Stimulated activated CD8-positive, alpha-beta memory T cell treated with anti-CD3 and anti-CD28 coated beads, Interleukin-7, amount 100 ng/mL, for 24 hours (primary cell): ENCODE results near the gene PEX11A.

Experiments
- DNase-seq: peaks from one replicate; pipeline ENCODE4 v3.0.0-alpha.2; 2020; ENCODE audit warnings: low read depth

PEX11A gene

DNA sequence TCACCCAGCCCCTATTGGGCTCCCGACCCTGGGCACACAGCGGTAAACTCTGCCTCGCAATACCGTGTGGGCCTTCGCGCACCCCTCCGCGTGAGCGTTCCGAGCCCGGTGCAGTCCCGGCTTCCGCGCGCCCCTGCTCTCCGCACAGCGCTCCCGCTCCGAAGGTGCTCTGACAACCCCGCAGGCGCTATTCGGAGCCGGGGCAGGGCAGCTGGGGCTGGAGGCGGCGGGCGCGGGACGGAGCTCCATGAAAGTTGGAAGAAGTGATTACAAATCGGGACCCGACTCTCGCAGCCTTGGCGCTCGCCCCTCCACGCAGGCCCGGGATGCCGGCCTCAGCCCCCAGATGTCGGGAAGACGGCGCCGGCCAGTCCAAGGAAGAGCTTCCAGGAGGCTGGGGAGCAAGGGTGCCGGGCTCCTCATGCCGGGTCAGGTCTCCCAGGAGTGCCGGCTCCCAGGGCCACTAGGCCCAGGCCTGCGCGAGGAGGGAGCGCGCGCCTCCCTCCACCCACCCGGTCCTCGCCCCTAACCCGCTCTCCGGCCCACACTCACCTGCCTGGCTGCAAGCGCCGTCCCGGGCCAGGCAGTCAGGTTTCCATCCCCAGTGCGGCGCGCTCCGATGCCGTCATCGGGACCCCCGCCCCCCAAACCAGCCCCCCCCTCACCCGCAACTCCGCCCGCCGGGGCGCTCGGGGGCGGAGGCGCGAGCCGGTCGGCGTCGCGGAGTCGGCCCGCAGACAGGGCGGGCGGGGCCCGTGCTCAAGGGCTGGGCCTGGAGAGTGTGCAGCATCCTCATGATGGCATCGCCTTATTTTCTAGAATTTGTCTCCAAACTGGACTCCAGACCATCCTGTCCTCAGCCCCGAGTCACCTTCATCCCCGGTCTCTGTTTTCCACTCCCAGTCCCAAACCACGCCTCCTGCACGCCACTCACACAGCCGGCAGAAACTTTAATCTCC is 35.4 kb downstream of the PEX11A start, which contains the start of gene KIF7:
KIF7 (minus strand) TSS at position 621 of the 959 bp plus-strand sequence. CDS start 2,537 bp downstream, outside the sequence.
- DNase-seq = no peak

DNA sequence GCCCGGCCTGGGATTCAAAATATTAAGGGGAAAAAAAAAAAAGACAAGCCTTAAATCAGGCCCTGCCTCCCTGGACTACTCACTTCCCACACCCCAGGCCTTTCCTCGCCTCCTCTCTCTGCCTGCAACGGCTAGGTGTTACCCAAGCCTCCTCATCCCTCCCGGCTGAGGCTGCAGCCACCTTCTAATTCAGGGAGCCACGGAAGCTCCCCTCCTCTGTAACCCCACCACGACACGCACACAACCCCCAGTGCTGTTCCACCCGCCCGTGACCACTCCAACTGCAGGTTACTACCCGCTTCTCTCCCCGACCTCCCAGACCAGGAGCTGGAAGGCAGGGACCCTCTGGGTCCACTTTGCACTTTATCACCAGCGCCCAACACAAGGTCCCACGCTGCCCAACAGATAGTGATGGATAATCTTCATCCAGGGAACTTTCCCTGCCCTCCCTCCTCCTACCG is 36.2 kb downstream of the PEX11A start:
- DNase-seq = no peak

DNA sequence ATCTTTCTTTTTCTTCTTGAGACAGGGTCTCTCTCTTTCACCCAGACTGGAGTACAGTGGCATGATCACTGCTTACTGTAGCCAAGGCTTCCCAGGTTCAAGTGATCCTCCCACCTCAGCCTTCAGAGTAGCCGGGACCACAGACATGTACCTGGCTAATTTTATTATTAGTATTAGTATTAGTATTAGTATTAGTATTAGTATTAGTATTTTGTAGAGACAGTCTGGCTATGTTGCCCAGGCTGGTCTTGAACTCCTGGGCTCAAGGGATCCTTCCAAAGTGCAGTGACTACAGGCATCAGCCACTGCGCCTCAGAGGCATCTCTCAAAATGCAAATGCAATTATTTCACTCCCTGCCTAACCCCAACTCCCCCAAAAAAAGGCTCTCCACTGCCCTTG is 37.0 kb downstream of the PEX11A start:
- no peak for DNase-seq

DNA sequence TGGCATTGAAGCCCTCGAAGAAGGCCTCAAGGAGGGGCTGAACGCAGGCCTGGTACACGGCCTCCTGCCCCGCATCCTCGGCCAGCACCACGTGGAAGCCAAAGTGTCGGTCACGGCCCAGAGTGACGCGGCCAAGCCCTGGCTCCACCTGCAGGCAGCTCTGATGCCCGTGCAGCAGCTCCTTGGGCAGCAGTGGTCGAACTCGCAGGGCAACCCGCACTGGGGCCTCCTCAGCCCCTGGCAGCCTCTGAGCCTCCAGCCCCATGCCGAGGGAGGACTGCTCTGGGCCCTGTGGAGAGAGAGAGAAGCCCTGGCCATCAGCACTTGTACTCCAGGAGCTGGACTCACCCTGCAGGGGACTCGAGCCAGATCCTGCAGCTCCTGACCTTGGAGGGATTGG is 37.9 kb downstream of the PEX11A start:
- no peak for DNase-seq

DNA sequence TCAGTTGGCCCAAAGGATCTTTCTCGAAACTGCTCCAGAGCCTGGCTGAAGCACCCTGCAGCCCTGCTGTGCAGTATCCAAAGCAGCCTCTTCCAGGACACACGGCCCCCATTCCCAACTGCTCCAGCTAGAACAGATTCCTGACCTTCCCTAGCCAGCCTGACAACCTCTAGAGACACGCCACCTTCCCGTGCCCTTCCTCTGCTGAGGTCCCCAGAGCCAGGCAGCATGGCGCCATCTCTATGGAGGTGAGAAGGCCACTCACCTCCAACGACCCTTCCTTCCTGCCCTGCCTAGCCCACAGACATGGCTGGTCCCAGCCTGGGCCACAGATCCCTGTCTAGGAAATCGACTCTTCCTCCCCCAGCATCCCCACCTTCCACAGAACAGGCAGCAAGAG is 38.4 kb downstream of the PEX11A start:
- DNase-seq = no peak

DNA sequence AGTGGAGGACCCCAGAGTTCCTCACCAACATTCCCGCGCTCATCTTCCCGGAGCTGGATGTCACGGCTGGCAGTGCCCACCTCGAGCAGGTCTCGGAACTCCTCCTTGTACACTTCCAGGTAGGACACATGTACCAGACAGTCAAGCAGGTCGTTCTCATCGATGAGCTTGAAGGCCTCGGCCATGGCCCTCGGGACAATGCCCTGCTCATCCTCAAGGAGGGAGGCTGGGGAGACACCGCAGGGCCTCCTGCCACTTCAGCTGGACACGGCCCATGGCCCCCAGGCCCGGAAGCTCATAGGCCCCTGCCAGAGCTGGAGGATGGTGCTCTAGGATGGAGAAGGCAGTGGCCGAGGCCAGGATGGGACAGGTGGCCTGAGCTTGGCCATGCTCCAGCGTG is 40.8 kb downstream of the PEX11A start:
- no peak for DNase-seq

DNA sequence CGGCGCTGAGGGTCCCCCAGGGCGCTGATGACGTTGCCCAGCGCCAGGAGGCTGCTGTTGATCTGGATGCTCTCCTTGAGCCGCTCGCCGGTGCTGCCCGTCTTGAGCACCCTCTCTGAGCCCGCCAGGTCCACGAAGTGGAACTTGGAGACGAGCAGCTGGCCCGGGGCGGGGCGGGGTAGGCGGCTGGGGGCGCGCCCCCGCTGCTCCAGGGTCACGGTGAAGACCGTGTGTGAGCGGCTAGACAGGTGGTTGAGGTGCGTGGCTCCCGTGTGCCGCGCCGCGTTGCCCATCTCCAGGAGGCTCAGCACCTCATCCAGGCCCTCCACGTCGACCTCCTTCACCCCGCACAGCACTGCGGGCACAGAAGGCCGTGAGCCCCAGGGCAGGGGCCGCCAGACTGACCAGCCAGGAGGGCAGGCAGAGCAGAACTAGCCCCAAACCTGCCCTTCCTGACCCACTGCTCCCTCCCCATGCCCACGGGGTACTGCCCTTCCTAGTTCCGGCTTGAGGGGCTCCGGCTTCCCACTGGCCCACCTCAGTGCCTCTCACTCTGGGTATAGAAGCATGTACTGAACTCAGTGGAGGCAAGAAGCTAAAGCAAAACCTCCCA is 41.4 kb downstream of the PEX11A start:
- no peak for DNase-seq

DNA sequence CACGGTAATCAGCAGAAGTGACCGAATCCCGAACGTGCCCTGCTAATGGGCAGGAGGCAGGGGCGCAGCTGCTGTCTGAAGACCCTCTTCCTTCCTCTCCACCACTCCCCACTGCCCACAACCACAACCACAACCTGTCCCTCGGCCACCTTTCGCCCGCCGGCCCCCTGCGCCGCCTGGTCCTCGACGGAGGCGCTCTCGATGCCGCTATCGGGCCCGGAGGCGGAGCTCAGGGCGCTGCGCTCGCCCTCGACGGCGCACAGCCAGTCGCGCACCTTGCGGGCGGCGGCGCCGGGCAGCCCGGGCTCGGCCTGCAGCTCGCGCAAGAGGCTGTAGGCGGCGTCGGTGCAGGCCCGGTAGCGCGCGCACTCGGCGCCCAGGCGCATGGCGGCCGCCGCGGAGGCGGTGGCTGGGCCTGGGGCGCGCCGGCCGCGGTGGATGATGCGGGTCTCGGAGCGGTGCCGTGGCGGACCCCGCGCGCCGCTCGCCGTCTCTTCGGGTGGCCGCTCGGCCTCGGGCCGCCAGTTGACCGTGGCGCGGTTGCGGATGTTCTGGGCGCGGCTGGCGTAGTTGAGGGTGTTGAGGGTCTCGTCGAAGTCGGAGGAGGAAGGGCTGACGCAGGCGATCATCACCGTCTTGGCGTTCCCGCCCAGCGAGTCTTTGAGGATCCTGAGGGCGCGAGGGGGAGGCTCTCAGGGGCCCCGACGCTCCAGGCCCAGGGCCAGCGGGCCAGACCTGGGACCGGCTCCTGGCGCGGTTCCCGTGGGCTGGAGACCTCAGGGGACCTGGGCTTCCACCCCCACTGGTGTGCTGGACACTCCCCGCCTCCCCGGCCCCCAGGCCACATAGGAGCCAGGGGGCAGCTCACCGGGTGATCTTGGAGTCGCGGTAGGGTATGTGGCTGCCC is 42.2 kb downstream of the PEX11A start:
- DNase-seq = no peak

DNA sequence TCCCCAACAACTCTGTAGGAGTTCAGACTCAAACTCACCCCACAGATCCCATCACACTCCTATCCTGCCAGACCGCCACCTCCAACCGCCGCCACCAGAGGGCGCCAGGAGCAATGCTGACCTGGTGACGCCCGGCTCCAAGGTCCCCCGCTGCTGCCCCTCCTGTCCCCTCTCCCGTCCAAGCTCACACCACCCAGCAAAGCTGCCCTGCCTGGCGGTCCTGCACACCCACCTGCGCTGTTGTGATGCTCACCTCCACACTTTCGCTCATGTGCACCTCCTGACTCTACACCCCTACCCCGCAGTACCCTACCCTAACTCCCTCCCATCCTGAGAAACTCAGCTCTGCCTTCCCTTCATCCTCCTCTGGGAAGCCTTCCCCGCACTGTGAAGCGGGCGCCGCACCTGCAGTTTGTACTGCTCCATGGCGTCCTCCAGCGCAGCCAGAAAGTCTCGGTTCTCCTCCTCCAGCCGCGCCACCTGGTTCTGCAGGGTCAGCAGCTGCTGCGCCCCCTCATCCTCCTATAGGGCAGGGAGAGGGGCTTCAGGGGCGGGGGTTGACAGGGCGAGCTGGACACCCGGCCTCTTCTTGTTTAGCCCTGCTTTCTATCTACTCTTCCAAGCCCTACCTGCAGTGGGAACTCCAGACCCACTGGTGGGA is 43.2 kb downstream of the PEX11A start:
- DNase-seq = peak; percentile 57

DNA sequence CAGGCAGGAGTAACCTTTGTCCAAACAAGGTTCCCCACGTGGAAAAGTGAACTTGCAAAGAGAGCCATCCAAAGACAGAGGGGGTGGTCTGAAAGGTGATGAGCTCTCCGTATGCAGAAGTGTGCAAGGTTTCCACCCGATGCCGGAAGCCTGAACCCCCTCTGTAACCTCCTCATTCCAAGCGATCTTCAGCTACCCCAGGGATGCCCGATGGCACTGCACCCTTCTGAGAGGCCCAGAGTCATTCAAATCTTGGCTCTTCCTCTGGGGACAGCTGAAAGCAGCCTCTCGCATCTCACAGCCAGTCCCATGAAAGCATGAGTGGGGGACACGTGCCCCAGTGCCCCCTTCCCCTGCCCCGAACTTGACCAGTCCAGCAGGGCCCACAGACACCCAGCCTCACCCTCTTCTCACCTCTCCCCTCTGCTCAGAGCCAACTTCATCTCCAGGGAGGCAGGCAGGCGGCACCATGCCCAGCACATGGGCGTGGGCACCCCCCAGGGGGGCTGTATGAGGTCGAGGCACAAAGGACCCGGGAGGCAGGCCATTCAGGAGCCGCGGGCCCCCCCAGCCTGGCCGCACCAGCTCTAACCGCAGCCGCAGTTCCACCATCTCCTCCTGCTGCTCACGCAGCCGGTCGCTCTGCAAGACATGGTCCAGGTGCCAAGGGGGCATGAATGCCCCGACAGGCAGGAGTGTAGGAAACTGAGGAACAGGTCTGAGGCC is 44.0 kb downstream of the PEX11A start:
- no peak for DNase-seq

DNA sequence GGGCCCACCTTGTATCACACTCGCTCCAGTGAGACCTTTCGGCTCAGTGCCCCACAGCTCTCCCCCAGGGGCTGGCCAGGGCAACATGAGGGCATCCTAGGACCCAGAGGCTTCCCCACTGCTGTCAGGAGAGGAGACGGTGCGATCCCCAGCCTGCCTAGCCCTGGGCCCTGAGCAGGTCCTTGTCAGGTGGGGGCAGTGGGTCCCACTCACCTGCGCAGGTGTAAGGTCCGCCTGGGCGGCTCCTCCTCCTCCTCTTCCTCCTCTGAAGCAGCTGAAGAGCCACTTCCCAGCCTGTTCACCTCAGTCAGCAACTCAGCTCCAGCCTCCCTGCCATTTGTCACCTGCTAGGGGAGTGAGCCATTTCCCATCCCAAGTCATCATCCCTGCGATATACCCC is 44.9 kb downstream of the PEX11A start:
- DNase-seq = no peak

DNA sequence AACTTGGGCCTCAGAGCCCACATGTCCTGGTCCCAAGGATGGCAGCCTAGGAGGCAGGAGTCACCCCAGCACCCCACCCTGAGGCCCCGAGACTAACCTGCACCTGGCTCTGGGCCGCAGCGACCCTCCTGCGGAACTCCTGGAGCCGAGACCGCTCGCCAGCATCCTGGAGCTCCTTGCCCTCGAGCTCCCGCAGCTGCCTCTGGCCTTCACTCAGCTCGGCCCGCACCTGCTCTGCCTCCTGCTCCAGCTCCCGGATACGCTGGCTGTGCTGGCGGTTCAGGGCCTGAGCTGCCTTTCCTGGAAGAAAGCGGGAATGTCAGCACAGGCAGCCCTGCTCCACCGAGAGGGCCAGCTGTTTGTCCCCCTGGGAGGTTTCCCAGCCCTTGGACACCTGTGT is 48.4 kb downstream of the PEX11A start:
- DNase-seq = no peak

DNA sequence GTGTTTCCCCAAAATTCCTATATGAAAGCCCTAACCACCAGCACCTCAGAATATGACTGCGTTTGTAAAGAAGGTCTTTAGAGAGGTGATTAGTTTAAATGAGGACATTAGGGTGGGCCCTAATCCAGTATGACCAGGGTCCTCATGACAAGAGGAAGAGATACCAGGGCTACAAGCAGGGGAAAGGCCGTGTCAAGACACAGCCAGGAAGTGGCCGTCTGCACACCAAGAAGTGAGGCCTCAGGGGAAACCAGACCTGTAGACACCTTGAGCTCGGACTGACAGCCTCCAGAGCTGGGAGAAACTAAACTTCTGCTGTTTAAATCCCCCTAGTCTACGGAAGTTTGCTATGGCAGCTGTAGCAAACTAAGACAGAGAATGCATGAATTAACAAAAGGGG is 49.5 kb downstream of the PEX11A start:
- no peak for DNase-seq

DNA sequence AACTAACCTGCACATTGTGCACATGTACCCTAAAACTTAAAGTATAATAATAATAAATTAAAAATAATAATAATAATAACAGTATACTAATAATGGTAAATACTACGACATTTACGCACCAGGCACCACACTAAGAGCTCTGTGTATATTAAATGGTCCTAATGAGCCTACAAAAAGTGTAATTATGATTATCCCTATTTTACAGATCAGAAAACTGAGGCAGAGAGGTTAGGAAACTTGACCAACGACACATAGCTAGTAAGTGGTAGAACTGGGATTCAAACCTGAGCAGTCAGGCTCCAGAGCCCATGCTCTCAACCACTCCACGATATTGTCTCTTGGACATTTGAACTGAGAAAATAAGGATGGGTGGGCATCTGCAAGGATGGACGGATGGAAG is 50.3 kb downstream of the PEX11A start:
- no peak for DNase-seq

DNA sequence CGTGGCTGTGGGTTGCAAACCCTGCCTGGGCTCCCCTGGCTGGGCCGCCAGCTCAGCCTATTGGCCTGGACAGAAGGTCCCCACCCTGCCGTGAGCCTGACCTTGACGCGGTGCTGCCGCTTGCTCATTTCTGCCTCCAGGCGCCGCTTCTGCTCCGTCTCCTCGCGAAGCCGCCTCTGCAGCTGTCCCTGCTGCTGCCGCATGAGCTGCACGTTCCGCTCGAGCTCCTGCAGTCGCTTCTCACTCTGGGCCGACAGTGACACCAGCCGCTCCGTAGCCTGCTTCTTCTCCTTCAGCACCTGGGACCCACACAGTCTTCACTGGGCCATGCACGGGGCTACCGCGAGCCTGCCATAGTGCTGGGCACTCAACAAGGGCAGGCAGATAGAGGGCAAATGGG is 57.0 kb downstream of the PEX11A start:
- no peak for DNase-seq

DNA sequence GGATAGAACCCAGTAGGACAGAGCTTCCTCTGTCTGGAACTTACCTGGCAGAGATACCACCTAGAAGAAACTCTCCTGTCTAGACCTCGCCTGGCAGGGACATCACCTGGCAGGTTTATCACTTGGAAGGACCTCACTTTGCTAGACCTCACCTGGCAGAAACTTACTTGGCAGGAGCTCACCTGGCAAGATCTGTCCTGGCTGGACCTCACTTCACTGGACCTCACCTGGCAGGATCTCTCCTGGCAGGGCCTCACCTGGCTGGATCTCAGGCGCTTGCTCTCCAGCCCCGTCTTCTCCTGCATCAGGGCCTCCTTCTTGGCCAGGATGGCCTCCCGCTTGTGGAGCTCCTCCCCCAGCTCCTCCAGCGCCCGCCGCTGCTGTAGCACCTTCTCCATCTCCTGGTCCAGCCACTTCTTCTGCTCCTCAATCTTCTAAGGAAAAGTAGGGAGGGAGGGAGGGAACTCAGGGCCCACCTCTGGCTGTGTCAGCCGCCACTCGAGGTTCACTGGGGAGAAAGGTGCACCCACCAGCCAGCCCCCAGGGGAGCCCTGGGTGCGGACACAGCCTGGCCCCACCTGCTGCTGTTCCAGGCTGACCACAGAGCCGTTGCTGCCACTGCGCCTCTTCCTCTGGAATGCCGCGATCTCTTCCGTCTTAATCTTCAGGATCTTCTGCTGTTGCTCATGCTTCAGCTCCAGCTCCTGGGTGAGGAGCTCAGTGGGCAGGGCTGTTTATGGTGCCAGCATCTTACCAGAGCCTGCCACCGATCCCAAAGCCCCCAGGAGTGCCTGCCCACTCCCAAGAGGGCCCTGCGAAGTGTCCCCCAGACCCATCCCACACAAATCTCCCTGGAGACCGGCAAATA is 57.8 kb downstream of the PEX11A start:
- DNase-seq = no peak

DNA sequence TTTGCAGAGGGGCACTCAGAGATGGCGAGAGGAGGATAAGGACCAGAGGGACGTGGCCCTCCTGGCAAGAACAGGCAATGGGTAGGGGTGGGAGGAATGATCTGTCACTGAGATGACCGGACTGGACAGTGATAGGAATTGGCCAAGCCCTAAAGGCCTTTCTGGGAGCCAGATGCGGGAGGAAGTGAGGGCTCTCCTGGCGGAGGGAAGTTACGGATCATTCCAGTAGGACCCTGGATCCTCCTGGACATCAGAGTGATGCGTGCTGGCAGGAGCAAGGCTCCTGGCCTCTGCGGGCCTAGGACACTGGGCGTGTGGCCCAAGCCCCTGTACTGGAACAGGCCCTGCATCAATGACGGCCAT is 58.7 kb downstream of the PEX11A start:
- DNase-seq = no peak
